Measurements from ENCODE around the gene SKA1. TPM values are rescaled to one million over a fixed set of nuclear protein-coding genes. Genes with fewer than 3 reads are reported as not detected.

The SKA1 gene
- total RNA-seq, 1 experiment from 2014 or later = 18.1 TPM

- no peaks in the 10 kb centered on the region for H3K9me3 Mint-ChIP-seq
- ChIA-PET CTCF (interaction anchor here (0.7 to 1.4 kb wide), 5 partner anchors 16 to 72 kb away, joined by 3 to 13 read pairs (median 4); partner anchors contain the start of gene MBD1), POLR2A (no interaction called here)
- no peaks in the 10 kb centered on the region for H3K36me3 Mint-ChIP-seq
- ATAC-seq = peak; percentile 96
- no peak overlapping the region for H3K4me3 Mint-ChIP-seq
- TF ChIP-seq FOXJ3 (CRISPR knock-in tag; IDR thresholded peaks at IDR 0.05; ENCODE audit: borderline replicate concordance) (no peak), MAX (CRISPR knock-in tag; IDR thresholded peaks at IDR 0.05) (peak; percentile 69; the same call in 1 of the 2 replicates), CTCF (IDR thresholded peaks at IDR 0.05) (peak; percentile 60)
- H3K4me1 Mint-ChIP-seq = no peaks in the 10 kb centered on the region
- H3K27me3 Mint-ChIP-seq (ENCODE audit: low read depth) = peaks cover 5% of the 10 kb centered on the region; the same call in 1 of the 2 replicates
- H3K27ac Mint-ChIP-seq = no peak overlapping the region
- DNase-seq (ENCODE audit: low spot score) = peak; percentile 80
Observed at GRCh38 chr18:50340078-50340477, 34.8 kb upstream of the SKA1 start.

- CTCF ChIA-PET = interaction anchor here (0.9 kb wide), 1 partner anchor 15 kb away, joined by 3 read pairs; no protein-coding TSS in a partner anchor
- no peak for DNase-seq (ENCODE audit: low spot score)
Observed at GRCh38 chr18:50341443-50341842, 33.4 kb upstream of the SKA1 start.

More at GRCh38 chr18:50341443-50341842, 33.4 kb upstream of the SKA1 start:
- ATAC-seq = no peak
- Mint-ChIP-seq H3K9me3 (no peaks in the 10 kb centered on the region), H3K27ac (no peak overlapping the region), H3K4me1 (no peaks in the 10 kb centered on the region), H3K27me3 (ENCODE audit: low read depth) (peaks cover 5% of the 10 kb centered on the region; the same call in 1 of the 2 replicates), H3K4me3 (no peak overlapping the region), H3K36me3 (no peaks in the 10 kb centered on the region)
- POLR2A ChIA-PET = no interaction called here
- TF ChIP-seq CDX4 (CRISPR knock-in tag; IDR thresholded peaks at IDR 0.05; ENCODE audit: borderline replicate concordance) (no peak), ZNF232 (CRISPR knock-in tag; IDR thresholded peaks at IDR 0.05) (no peak), PRDM15 (CRISPR knock-in tag; IDR thresholded peaks at IDR 0.05) (no peak), E2F1 (CRISPR knock-in tag; IDR thresholded peaks at IDR 0.05) (no peak), MAX (CRISPR knock-in tag; IDR thresholded peaks at IDR 0.05) (no peak), USF2 (CRISPR knock-in tag; IDR thresholded peaks at IDR 0.05) (no peak), FOXP4 (CRISPR knock-in tag; IDR thresholded peaks at IDR 0.05) (no peak), ZNF671 (CRISPR knock-in tag; IDR thresholded peaks at IDR 0.05) (no peak)

Measured in WTC11 (cell line).